IMR-90 (cell line): ENCODE measurements around the gene TMEM50A. TPM values are rescaled to one million over a fixed set of nuclear protein-coding genes. Genes with fewer than 3 reads are reported as not detected.

Experiments used
- ATAC-seq: fragments of 200-7000 bp; cut with Tn5 transposase; 2 replicates; pipeline ENCODE4 v1.9.1; 2020; ENCODE audit warnings: low read depth, mild to moderate bottlenecking, moderate library complexity
- Bru-seq: library from RNA; stranded (reverse); fragments of 400-500 nt; gene quantifications from one replicate; lab custom pipeline; 2021; lab: Mats Ljungman, UMichigan
- BruChase-seq, 2 experiments: library from RNA; stranded (reverse); fragments of 400-500 nt; gene quantifications; one replicate each; lab custom pipeline; 2021; lab: Mats Ljungman, UMichigan
- BruUV-seq: library from RNA; stranded (reverse); fragments of 400-500 nt; replicated peaks from 2 replicates; lab custom pipeline; 2021; lab: Mats Ljungman, UMichigan
- CTCF ChIA-PET: fragments of 300-600 bp; formaldehyde crosslinking; extraction: SDS; loops from one replicate; lab custom pipeline; 2021; ENCODE audit warnings: antibody characterized with exemption; lab: Yijun Ruan, JAX
- POLR2A ChIA-PET: fragments of 300-600 bp; sonication (Branson Sonifier 250); formaldehyde crosslinking; loops from one replicate; lab custom pipeline; 2022; ENCODE audit warnings: antibody characterized with exemption; ENCODE audit not compliant: unreplicated experiment; lab: Charles Lee
- DNase-seq: peaks from one replicate; pipeline ENCODE4 v3.0.0; 2013
- H2AFZ ChIP-seq: replicated peaks from 2 replicates; pipeline ENCODE3; 2013; ENCODE audit warnings: low read length, mild to moderate bottlenecking; ENCODE audit not compliant: poor library complexity
- H2AK5ac ChIP-seq: 2 replicates; pipeline ENCODE4 v1.6.1; 2013; ENCODE audit warnings: low read depth, low read length, inconsistent platforms
- H2AK9ac ChIP-seq: replicated peaks from 2 replicates; pipeline ENCODE3; 2013; ENCODE audit warnings: mild to moderate bottlenecking, low read depth, low read length, moderate library complexity; ENCODE audit not compliant: poor library complexity
- H2BK120ac ChIP-seq: 2 replicates; pipeline ENCODE4 v1.6.1; 2013; ENCODE audit warnings: low read depth, low read length, inconsistent platforms
- H2BK15ac ChIP-seq: 3 replicates; pipeline ENCODE4 v1.6.1; 2013; ENCODE audit warnings: low read depth, low read length, inconsistent platforms
- H2BK20ac ChIP-seq: 2 replicates; pipeline ENCODE4 v1.6.1; 2013; ENCODE audit warnings: low read depth, mild to moderate bottlenecking, inconsistent platforms, low read length, moderate library complexity
- H2BK5ac ChIP-seq: 2 replicates; pipeline ENCODE4 v1.6.1; 2013; ENCODE audit warnings: mild to moderate bottlenecking, low read depth, low read length, inconsistent platforms; ENCODE audit not compliant: poor library complexity, severe bottlenecking
- H3K14ac ChIP-seq: replicated peaks from 2 replicates; pipeline ENCODE4 v1.6.1; 2013; ENCODE audit warnings: low read depth, low read length, inconsistent platforms
- H3K18ac ChIP-seq: 2 replicates; pipeline ENCODE4 v1.6.1; 2013; ENCODE audit warnings: low read depth, low read length, control low read depth
- H3K23ac ChIP-seq: 2 replicates; pipeline ENCODE4 v1.6.1; 2013; ENCODE audit warnings: low read depth, low read length, inconsistent platforms
- H3K27ac ChIP-seq: 2 replicates; pipeline ENCODE4 v1.5.1; 2013; ENCODE audit warnings: mild to moderate bottlenecking, control low read depth, low read length; ENCODE audit not compliant: insufficient read depth
- H3K27me3 ChIP-seq: 2 replicates; pipeline ENCODE4 v1.6.1; 2013; ENCODE audit warnings: low read length; ENCODE audit not compliant: control insufficient read depth, insufficient read depth
- H3K36me3 ChIP-seq: 2 replicates; pipeline ENCODE4 v1.6.1; 2013; ENCODE audit warnings: low read length, mixed read lengths; ENCODE audit not compliant: control insufficient read depth, insufficient read depth
- H3K4ac ChIP-seq: 2 replicates; pipeline ENCODE4 v1.6.1; 2013; ENCODE audit warnings: low read depth, low read length, inconsistent platforms
- H3K4me1 ChIP-seq: 2 replicates; pipeline ENCODE4 v1.6.1; 2013; ENCODE audit warnings: low read length, mixed read lengths; ENCODE audit not compliant: control insufficient read depth, insufficient read depth
- H3K4me2 ChIP-seq: 2 replicates; pipeline ENCODE4 v1.6.1; 2013; ENCODE audit warnings: low read depth, mild to moderate bottlenecking, control low read depth, low read length, moderate library complexity
- H3K4me3 ChIP-seq: 2 replicates; pipeline ENCODE4 v1.5.1; 2013; ENCODE audit warnings: low read depth, mild to moderate bottlenecking, control low read depth, low read length, moderate library complexity; ENCODE audit not compliant: insufficient read depth
- H3K56ac ChIP-seq: 2 replicates; pipeline ENCODE4 v1.6.1; 2013; ENCODE audit warnings: low read length, inconsistent platforms; ENCODE audit not compliant: insufficient read depth; ENCODE audit errors: extremely low read depth
- H3K79me1 ChIP-seq, 2 experiments: 2 replicates each; pipeline ENCODE4 v1.6.1; 2013; ENCODE audit warnings: low read length in 2 of 2, inconsistent platforms in 1 of 2, low read depth in 1 of 2
- H3K9ac ChIP-seq: 2 replicates; pipeline ENCODE4 v1.6.1; 2013; ENCODE audit warnings: low read depth, low read length, control low read depth
- H3K9me1 ChIP-seq: 2 replicates; pipeline ENCODE4 v1.6.1; 2013; ENCODE audit warnings: low read length, inconsistent platforms; ENCODE audit not compliant: insufficient read depth
- H3K9me3 ChIP-seq: 2 replicates; pipeline ENCODE4 v1.6.1; 2013; ENCODE audit warnings: low read length; ENCODE audit not compliant: control insufficient read depth, insufficient read depth
- H4K20me1 ChIP-seq: 2 replicates; pipeline ENCODE4 v1.6.1; 2013; ENCODE audit warnings: low read length, inconsistent platforms; ENCODE audit not compliant: insufficient read depth
- H4K5ac ChIP-seq: 2 replicates; pipeline ENCODE4 v1.6.1; 2013; ENCODE audit warnings: mild to moderate bottlenecking, low read depth, low read length, control low read depth
- H4K8ac ChIP-seq, 2 experiments: 2 replicates each; pipeline ENCODE4 v1.6.1; 2013; ENCODE audit warnings: low read depth in 2 of 2, low read length in 2 of 2, control low read depth in 1 of 2, inconsistent platforms in 1 of 2
- H4K91ac ChIP-seq: 2 replicates; pipeline ENCODE4 v1.6.1; 2013; ENCODE audit warnings: low read depth, low read length, inconsistent platforms; ENCODE audit not compliant: insufficient read depth
- BHLHE40 ChIP-seq: fragments of 150-350 bp; IDR thresholded peaks from 2 replicates; pipeline ENCODE4 v1.6.1; 2016; ENCODE audit warnings: mild to moderate bottlenecking, low read depth, low read length
- CEBPB ChIP-seq: IDR thresholded peaks from 2 replicates; pipeline ENCODE4 v1.6.1; 2012; ENCODE audit warnings: low read depth, low read length, improper control_type of control experiment
- CHD1 ChIP-seq: IDR thresholded peaks from 2 replicates; pipeline ENCODE4 v1.6.1; 2012; ENCODE audit warnings: low read depth, low read length, improper control_type of control experiment
- FOS ChIP-seq: fragments of 150-350 bp; IDR thresholded peaks from 2 replicates; pipeline ENCODE4 v1.6.1; 2016; ENCODE audit warnings: low read depth, low read length
- MAFK ChIP-seq: IDR thresholded peaks from 2 replicates; pipeline ENCODE4 v1.6.1; 2012; ENCODE audit warnings: low read depth, low read length, improper control_type of control experiment
- MAZ ChIP-seq: IDR thresholded peaks from 2 replicates; pipeline ENCODE4 v1.6.1; 2012; ENCODE audit warnings: low read depth, mild to moderate bottlenecking, low read length, improper control_type of control experiment, moderate library complexity, borderline replicate concordance
- MXI1 ChIP-seq: IDR thresholded peaks from 2 replicates; pipeline ENCODE4 v1.6.1; 2012; ENCODE audit warnings: low read depth, mild to moderate bottlenecking, low read length, moderate library complexity, borderline replicate concordance
- NFE2L2 ChIP-seq: fragments of 150-350 bp; IDR thresholded peaks from 2 replicates; pipeline ENCODE4 v1.6.1; 2016; ENCODE audit warnings: low read depth, mild to moderate bottlenecking, low read length
- POLR2A ChIP-seq: IDR thresholded peaks from 2 replicates; pipeline ENCODE4 v1.6.1; 2012; ENCODE audit warnings: mild to moderate bottlenecking, low read depth, low read length
- RAD21 ChIP-seq: IDR thresholded peaks from 2 replicates; pipeline ENCODE4 v1.6.1; 2012; ENCODE audit warnings: low read length, improper control_type of control experiment
- SMC3 ChIP-seq: fragments of 150-350 bp; IDR thresholded peaks from 2 replicates; pipeline ENCODE4 v1.6.1; 2016; ENCODE audit warnings: low read depth, mild to moderate bottlenecking, antibody characterized with exemption, low read length, moderate library complexity
- WGBS, 2 experiments: methylation state at CpG; one replicate each; pipeline versions ENCODE4 v1.1.5 to v1.1.7; 2013; ENCODE audit warnings: missing lambda C conversion rate in 2 of 2; ENCODE audit not compliant: insufficient read length in 1 of 2; ENCODE audit errors: extremely low coverage in 2 of 2; 5-methylcytosine and 5-hydroxymethylcytosine counted together
- dilution Hi-C: fragments of 300-500 bp; cut with HindIII; formaldehyde crosslinking; loops from one replicate; pipeline ENCODE4 v1.14.3; 2018; ENCODE audit warnings: low sequenced_read_pairs; ENCODE audit not compliant: unreplicated experiment
- in situ Hi-C: fragments of 300-500 bp; cut with MboI; formaldehyde crosslinking; loops from 3 replicates; pipeline ENCODE4 v1.14.3; 2019; ENCODE audit warnings: low sequenced_read_pairs, inconsistent platforms, mixed read lengths
- intact Hi-C: fragments of 100-400 bp; cut with micrococcal nuclease; formaldehyde crosslinking; loops from 2 replicates; pipeline ENCODE4 v1.10.0; 2022
- long read RNA-seq: library from polyadenylated mRNA; unstranded; transcript quantifications from one replicate; pipeline ENCODE4 v2.0.0, GENCODE V29; 2021; ENCODE audit not compliant: unreplicated experiment
- polyA plus RNA-seq, 3 experiments: library from polyadenylated mRNA; depleted of rRNA; stranded (reverse); fragments of >200 nt; gene quantifications; 2 replicates each; pipeline ENCODE4 v1.2.3, GENCODE V29; 2012; ENCODE audit warnings: low replicate concordance in 1 of 3
- total RNA-seq: library from RNA; depleted of rRNA; stranded (reverse); fragments of >200 nt; gene quantifications from 2 replicates; pipeline ENCODE4 v1.2.3, GENCODE V29; 2012; rRNA removed
- TF ChIP-seq, protein P1 (sequence below): fragments of 150-350 bp; IDR thresholded peaks from 2 replicates; pipeline ENCODE4 v1.6.1; 2017; ENCODE audit warnings: mild to moderate bottlenecking, antibody characterized with exemption, low read length, low read depth
- TF ChIP-seq, protein P2 (sequence below): fragments of 150-350 bp; IDR thresholded peaks from 2 replicates; pipeline ENCODE4 v1.6.1; 2016; ENCODE audit warnings: low read depth, mild to moderate bottlenecking, low read length, moderate library complexity, borderline replicate concordance

TMEM50A gene
- total RNA-seq = 48.4 and 101 TPM in 2 replicates
- polyA plus RNA-seq (2012; rRNA removed) = 54.6 and 63.9 TPM in 2 replicates
- 23.0 and 27.0 TPM in 2 replicates for polyA plus RNA-seq (2012; cell fraction: cytosol; rRNA removed)
- polyA plus RNA-seq (2012; cell fraction: nucleus; rRNA removed; ENCODE audit: low replicate concordance) = 4.7 and 22.7 TPM in 2 replicates
- percentile 77 among the genes with signal in this experiment for Bru-seq, nascent RNA
- percentile 85 among the genes with signal in this experiment for BruChase-seq, experiment 1, labeled RNA remaining after a 6-hour chase
- percentile 74 among the genes with signal in this experiment for BruChase-seq, experiment 2, labeled RNA remaining after a 2-hour chase
- long read RNA-seq, transcript TMEM50A-201 (7 exons, 2,683 nt) = major isoform, 79 of 86 reads
- long read RNA-seq, partial matches to known transcripts = 1 of 86 reads
- long read RNA-seq, other reads (novel, unspliced or antisense) = 6 of 86 reads

DNA sequence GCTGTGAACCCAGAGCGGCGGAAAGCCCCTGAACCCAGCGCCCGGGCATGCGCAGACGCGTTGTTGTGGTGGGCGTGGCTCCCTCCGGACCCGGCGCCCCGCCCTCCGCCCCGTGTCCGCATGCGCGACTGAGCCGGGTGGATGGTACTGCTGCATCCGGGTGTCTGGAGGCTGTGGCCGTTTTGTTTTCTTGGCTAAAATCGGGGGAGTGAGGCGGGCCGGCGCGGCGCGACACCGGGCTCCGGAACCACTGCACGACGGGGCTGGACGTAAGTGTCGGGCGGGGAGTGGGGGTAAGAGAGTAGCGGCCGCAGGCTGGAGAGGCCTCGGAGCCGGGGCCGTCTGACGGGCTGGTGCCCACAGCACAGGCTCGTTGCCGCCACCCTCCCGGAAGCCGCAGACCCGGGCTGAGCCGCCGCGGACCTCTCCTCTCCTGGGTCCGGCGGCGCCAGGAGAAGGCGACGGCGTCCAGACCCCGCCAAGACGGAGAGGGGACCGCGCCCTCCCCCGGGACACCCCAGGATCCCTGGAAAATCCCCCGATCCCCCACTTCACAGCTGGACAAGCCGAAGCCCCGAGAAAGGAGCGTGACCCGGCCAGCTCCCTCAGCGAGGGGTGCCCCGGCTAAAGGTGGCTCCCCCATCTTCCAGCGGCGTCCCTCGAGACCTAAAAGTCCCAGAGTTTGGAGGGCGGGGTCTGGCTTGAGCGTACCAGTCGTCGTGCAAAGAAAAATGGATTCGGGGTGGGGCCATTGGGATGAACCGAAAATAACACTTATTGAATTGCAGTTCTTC is at the start of gene TMEM50A:
TSS of gene TMEM50A (plus strand) at position 147 of the 794 bp plus-strand sequence. CDS start 2,153 bp downstream, outside the sequence.
- 0 out of 2 replicates have a peak, but pooled peaks cover 2% of the 10 kb centered on the region for H3K4me1 ChIP-seq
- H2BK120ac ChIP-seq = no peak within 1 kb of the TSS
- H2BK15ac ChIP-seq = no peak within 1 kb of the TSS; the same call in 2 of the 3 replicates
- no peaks in the 10 kb centered on the region for H3K9me3 ChIP-seq
- H3K18ac ChIP-seq = peak within 1 kb of the TSS; percentile 74
- H3K4me3 ChIP-seq = peak within 1 kb of the TSS; percentile 96
- H2AK5ac ChIP-seq = peak within 1 kb of the TSS; percentile 10; the same call in 1 of the 2 replicates
- H3K79me1 ChIP-seq = peaks cover 8 to 14% of the 10 kb centered on the region in 2 experiments
- H4K91ac ChIP-seq = peak within 1 kb of the TSS; percentile 77
- peak within 1 kb of the TSS; percentile 93 for H2AK9ac ChIP-seq
- no peak within 1 kb of the TSS for H2BK20ac ChIP-seq
- peak within 1 kb of the TSS; percentile 85; the same call in 1 of the 2 replicates for H3K14ac ChIP-seq
- H2BK5ac ChIP-seq = peak within 1 kb of the TSS; percentile 92
- ChIA-PET POLR2A (no interaction called here), CTCF (no interaction called here)
- peak; percentile 86 for ATAC-seq
- peak within 1 kb of the TSS; percentile 90 for H3K9ac ChIP-seq
- peak within 1 kb of the TSS in 1 of 2 experiments; percentile 88; a peak in 2 of 4 replicates for H4K8ac ChIP-seq
- H3K36me3 ChIP-seq = peaks cover under 1% of the 10 kb centered on the region
- peak within 1 kb of the TSS; percentile 57 for H4K5ac ChIP-seq
- WGBS, 2 experiments = 0% methylated on average over 17 of the region's 75 CpGs; no CpG with 5 or more reads in 1 of the 2 experiments
- in situ Hi-C loops = no loop called here
- no peaks in the 10 kb centered on the region for H3K9me1 ChIP-seq
- 0 out of 2 replicates have a peak within 1 kb of the TSS, but pooled peaks have one; percentile 22 for H3K56ac ChIP-seq
- peak; percentile 79 for DNase-seq
- TSS peak; percentile 29 for BruUV-seq
- peak within 1 kb of the TSS; percentile 97 for H2AFZ ChIP-seq
- dilution Hi-C loops = no loop called here
- peaks cover 11% of the 10 kb centered on the region; the same call in 1 of the 2 replicates for H4K20me1 ChIP-seq
- H3K27ac ChIP-seq = peak within 1 kb of the TSS; percentile 95
- intact Hi-C loops = no loop called here
- peak within 1 kb of the TSS; percentile 97 for H3K4me2 ChIP-seq
- H3K27me3 ChIP-seq = no peaks in the 10 kb centered on the region
- H3K4ac ChIP-seq = peak within 1 kb of the TSS; percentile 84
- TF ChIP-seq MAFK = no peak
- TF ChIP-seq, protein P1, sequence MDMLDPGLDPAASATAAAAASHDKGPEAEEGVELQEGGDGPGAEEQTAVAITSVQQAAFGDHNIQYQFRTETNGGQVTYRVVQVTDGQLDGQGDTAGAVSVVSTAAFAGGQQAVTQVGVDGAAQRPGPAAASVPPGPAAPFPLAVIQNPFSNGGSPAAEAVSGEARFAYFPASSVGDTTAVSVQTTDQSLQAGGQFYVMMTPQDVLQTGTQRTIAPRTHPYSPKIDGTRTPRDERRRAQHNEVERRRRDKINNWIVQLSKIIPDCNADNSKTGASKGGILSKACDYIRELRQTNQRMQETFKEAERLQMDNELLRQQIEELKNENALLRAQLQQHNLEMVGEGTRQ = no peak
- TF ChIP-seq FOS = no peak
- no peak for TF ChIP-seq BHLHE40
- TF ChIP-seq MAZ = no peak
- TF ChIP-seq NFE2L2 = no peak
- TF ChIP-seq, protein P2, sequence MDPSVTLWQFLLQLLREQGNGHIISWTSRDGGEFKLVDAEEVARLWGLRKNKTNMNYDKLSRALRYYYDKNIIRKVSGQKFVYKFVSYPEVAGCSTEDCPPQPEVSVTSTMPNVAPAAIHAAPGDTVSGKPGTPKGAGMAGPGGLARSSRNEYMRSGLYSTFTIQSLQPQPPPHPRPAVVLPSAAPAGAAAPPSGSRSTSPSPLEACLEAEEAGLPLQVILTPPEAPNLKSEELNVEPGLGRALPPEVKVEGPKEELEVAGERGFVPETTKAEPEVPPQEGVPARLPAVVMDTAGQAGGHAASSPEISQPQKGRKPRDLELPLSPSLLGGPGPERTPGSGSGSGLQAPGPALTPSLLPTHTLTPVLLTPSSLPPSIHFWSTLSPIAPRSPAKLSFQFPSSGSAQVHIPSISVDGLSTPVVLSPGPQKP = no peak
- peak; percentile 63 for TF ChIP-seq POLR2A
- TF ChIP-seq CHD1 = no peak
- TF ChIP-seq MXI1 = 0 out of 2 replicates have a peak, but pooled peaks have one; percentile 9
- TF ChIP-seq RAD21 = no peak
- no peak for TF ChIP-seq CEBPB
- no peak for TF ChIP-seq SMC3
- H3K23ac ChIP-seq = peak within 1 kb of the TSS; percentile 39; the same call in 1 of the 2 replicates
